Stimulated activated CD4-positive, alpha-beta T cell treated with anti-CD3 and anti-CD28 coated beads, Interleukin-12 subunit alpha, Interleukin-12 subunit beta, amount 100 ng/mL, for 4 hours (primary cell): ENCODE measurements around the gene UTS2B.
A peak's percentile ranks its signal among the peaks of the same experiment; 100 is the strongest.

ENCODE experiments used
- DNase-seq: peaks from one replicate; pipeline ENCODE4 v3.0.0-alpha.2; 2020

Gene UTS2B

GRCh38 chr3:191329654-191330529 is at the start of gene UTS2B:
Gene UTS2B, minus strand, starts transcription at chr3:191330526. Its CDS starts 48,337 bp downstream, at chr3:191282189.
- DNase-seq: peak; percentile 1

- DNase-seq: no peak
Observed at GRCh38 chr3:191380001-191380400, 49.7 kb upstream of the UTS2B start.

- DNase-seq: no peak
Observed at GRCh38 chr3:191379446-191379845, 49.1 kb upstream of the UTS2B start.

GRCh38 chr3:191378142-191378812 is 48.0 kb upstream of the UTS2B start:
- DNase-seq: no peak

- no peak for DNase-seq
Observed at GRCh38 chr3:191376516-191377141, 46.3 kb upstream of the UTS2B start.

- no peak for DNase-seq
Observed at GRCh38 chr3:191373327-191373726, 43.0 kb upstream of the UTS2B start.

- DNase-seq: no peak
Observed at GRCh38 chr3:191372122-191372521, 41.8 kb upstream of the UTS2B start.

GRCh38 chr3:191369616-191370010 is 39.3 kb upstream of the UTS2B start:
- DNase-seq: no peak

- no peak for DNase-seq
Observed at GRCh38 chr3:191368755-191369615, 38.7 kb upstream of the UTS2B start.

- no peak for DNase-seq
Observed at GRCh38 chr3:191366675-191367074, 36.3 kb upstream of the UTS2B start.

GRCh38 chr3:191363221-191363620 is 32.9 kb upstream of the UTS2B start:
- no peak for DNase-seq

- no peak for DNase-seq
Observed at GRCh38 chr3:191362524-191363090, 32.3 kb upstream of the UTS2B start.

- DNase-seq: no peak
Observed at GRCh38 chr3:191362037-191362436, 31.7 kb upstream of the UTS2B start.

- no peak for DNase-seq
Observed at GRCh38 chr3:191361456-191361855, 31.1 kb upstream of the UTS2B start.

GRCh38 chr3:191360620-191361019 is 30.3 kb upstream of the UTS2B start:
- DNase-seq: no peak

GRCh38 chr3:191358929-191359328 is 28.6 kb upstream of the UTS2B start:
- DNase-seq: no peak

- no peak for DNase-seq
Observed at GRCh38 chr3:191357909-191358308, 27.6 kb upstream of the UTS2B start.

- no peak for DNase-seq
Observed at GRCh38 chr3:191356631-191357439, 26.5 kb upstream of the UTS2B start.

GRCh38 chr3:191355406-191355805 is 25.1 kb upstream of the UTS2B start:
- no peak for DNase-seq

GRCh38 chr3:191353022-191353777 is 22.9 kb upstream of the UTS2B start:
- DNase-seq: no peak

GRCh38 chr3:191352014-191352413 is 21.7 kb upstream of the UTS2B start:
- DNase-seq: no peak
